Esophagus squamous epithelium (tissue), 5 donors: Measurements from ENCODE around the gene TSEN54. TPM values are rescaled to one million over a fixed set of nuclear protein-coding genes. Genes with fewer than 3 reads are reported as not detected.
A peak's percentile ranks its signal among the peaks of the same experiment; 100 is the strongest.

Experiments used
- DNase-seq: peaks from one replicate; lab custom pipeline; 2025; lab: John Stamatoyannopoulos, UW
- H3K27ac ChIP-seq, 4 donors: fragments of 200-600 bp; sonication (generic); one replicate each; pipeline ENCODE4 v1.5.1; 2016 to 2019; ENCODE audit warnings: mild to moderate bottlenecking in 1 of 4
- H3K27me3 ChIP-seq, 4 donors: fragments of 200-600 bp; sonication (generic); 1 replicate in 3 of 4; 2 replicates in 1 of 4; pipeline versions ENCODE4 v1.5.1 to v1.6.0; 2017 to 2021; ENCODE audit warnings: antibody characterized with exemption in 1 of 4
- H3K36me3 ChIP-seq, 3 donors: fragments of 200-600 bp; sonication (generic); one replicate each; pipeline ENCODE4 v1.5.1; 2016 to 2019
- H3K4me1 ChIP-seq, 3 donors: fragments of 200-600 bp; sonication (generic); one replicate each; pipeline ENCODE4 v1.5.1; 2017 to 2019
- H3K4me3 ChIP-seq, 4 donors: fragments of 200-600 bp; sonication (generic); 1 replicate in 3 of 4; 2 replicates in 1 of 4; pipeline ENCODE4 v1.5.1; 2016 to 2019; ENCODE audit warnings: mild to moderate bottlenecking in 2 of 4, moderate library complexity in 1 of 4
- H3K9me3 ChIP-seq, 3 donors: fragments of 200-600 bp; sonication (generic); one replicate each; pipeline ENCODE4 v1.5.1; 2016 to 2019
- POLR2A ChIP-seq, 4 donors: fragments of 450-650 bp; IDR thresholded peaks; one replicate each; pipeline ENCODE4 v1.6.1; 2017; ENCODE audit warnings: antibody characterized with exemption in 4 of 4, mild to moderate bottlenecking in 4 of 4, moderate library complexity in 3 of 4
- WGBS, 2 donors: methylation state at CpG; one replicate each; pipeline ENCODE4 v1.1.5; 2018; 5-methylcytosine and 5-hydroxymethylcytosine counted together
- intact Hi-C: fragments of 100-400 bp; cut with DNase I; formaldehyde crosslinking; loops from one replicate; pipeline ENCODE4 v1.15.0; 2022
- total RNA-seq, 4 donors: library from RNA; depleted of rRNA; stranded (reverse); fragments of >200 nt; gene quantifications; one replicate each; pipeline ENCODE4 v1.1.0, GENCODE V29; 2016
- TF ChIP-seq, protein P1 (sequence below), 6 experiments: fragments of 450-650 bp in 4 of 6; fragments of 200-600 bp in 2 of 6; sonication (generic) in 2 of 6; IDR thresholded peaks; one replicate each; pipeline ENCODE4 v1.5.1; 2016 to 2019; ENCODE audit warnings: antibody characterized with exemption in 6 of 6, mild to moderate bottlenecking in 4 of 6, moderate library complexity in 4 of 6
- donor health status: DM: yes; HTN: yes; CAD: no.

The TSEN54 gene
- total RNA-seq, 4 donors from 2014 or later: 18.3 to 33.2 (median 23.1) TPM

DNA sequence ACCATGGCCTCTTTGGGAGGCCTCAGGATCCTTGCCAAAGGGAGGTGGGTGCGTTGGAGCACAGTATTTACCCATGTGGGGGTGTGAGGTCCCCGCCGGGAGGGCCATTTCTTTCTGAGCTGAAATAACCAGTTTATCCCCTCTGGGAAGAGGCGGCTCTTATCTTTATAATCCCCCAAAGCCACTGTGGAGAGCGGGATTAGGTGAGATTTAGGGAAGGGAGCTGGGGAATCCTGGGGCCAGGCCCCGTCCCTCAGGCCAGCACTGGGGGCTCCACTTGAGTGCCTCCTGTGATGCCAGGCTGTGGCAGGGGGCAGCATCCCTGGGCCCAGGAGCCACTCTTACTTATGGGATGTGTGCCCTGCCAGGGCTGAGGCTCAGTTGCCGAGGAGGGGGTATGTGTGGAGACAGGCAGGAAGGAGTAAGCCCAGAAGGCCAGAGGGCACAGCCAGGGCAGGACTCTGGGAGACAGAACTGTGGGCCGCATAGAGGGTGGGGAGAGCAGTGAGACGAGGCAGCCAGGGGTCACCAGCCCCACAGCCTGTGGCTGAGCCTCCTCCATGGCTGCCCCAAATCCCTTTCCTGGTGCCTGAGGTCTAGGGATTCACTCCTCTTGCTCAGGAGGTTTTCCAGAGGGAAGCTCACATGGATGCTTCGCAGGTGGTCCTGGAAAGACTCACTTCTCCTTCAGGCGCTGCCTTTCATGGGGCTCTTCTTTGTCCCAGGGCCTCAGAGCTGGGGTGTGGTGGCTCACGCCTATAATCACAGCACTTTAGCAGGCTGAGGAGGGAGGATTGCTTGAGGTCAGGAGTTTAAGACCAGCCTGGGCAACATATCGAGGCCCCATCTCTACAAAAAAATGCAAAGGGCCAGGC, 34.9 kb upstream of the TSEN54 start:
- Histone ChIP-seq H3K4me3 (no peak overlapping the region), H3K4me1 (peaks cover 18 to 34% (median 23%) of the 10 kb centered on the region in 3 donors), H3K27ac (no peak overlapping the region), H3K9me3 (no peaks in the 10 kb centered on the region), H3K36me3 (peaks cover 0 to 36% (median 0%) of the 10 kb centered on the region in 3 donors), H3K27me3 (no peaks in the 10 kb centered on the region)
- intact Hi-C loops: no loop called here
- DNase-seq: no peak
- 47 to 65% methylated on average over 2 to 5 of the region's 13 CpGs for WGBS, 2 donors
- TF ChIP-seq, protein P1, sequence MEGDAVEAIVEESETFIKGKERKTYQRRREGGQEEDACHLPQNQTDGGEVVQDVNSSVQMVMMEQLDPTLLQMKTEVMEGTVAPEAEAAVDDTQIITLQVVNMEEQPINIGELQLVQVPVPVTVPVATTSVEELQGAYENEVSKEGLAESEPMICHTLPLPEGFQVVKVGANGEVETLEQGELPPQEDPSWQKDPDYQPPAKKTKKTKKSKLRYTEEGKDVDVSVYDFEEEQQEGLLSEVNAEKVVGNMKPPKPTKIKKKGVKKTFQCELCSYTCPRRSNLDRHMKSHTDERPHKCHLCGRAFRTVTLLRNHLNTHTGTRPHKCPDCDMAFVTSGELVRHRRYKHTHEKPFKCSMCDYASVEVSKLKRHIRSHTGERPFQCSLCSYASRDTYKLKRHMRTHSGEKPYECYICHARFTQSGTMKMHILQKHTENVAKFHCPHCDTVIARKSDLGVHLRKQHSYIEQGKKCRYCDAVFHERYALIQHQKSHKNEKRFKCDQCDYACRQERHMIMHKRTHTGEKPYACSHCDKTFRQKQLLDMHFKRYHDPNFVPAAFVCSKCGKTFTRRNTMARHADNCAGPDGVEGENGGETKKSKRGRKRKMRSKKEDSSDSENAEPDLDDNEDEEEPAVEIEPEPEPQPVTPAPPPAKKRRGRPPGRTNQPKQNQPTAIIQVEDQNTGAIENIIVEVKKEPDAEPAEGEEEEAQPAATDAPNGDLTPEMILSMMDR (IDR thresholded peaks at IDR 0.05): no peak

DNA sequence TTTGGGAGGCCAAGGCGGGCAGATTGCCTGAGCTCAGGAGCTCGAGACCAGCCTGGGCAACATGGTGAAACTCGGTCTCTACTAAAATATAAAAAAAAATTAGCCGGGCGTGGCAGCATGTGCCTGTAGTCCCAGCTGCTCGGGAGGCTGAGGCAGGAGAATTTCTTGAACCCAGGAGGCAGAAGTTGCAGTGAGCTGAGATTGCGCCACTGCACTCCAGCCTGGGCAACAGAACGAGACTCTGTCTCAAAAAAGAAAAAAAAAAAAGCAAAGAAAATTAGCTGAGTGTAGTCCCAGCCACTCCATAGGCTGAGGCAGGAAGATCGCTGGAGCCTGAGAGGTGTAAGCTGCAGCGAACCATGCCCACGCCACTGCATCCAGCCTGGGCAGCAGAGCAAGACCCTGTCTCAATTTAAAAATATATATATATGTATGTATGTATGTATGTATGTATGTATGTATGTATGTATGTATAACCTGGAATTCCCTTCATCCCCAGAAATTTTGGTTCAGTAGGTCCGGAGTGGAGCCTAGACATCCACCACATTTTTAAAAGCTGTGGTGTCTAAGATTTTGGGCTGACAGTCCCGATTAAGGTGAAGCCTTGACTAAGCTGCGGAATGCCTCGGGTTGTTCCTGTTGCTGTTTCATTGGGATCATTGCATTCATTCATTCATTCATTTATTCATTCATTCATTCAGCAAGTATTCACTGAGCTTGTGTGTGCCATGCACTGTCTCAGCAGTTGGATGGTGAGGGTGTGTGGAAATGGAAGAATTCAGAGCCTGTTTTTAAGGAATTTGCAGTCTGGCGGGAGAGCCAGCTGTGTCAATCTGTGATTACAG, 34.0 kb upstream of the TSEN54 start:
- no peak for TF ChIP-seq POLR2A (IDR thresholded peaks at IDR 0.05)
- TF ChIP-seq, protein P1 (IDR thresholded peaks at IDR 0.05): no peak
- Histone ChIP-seq H3K4me1 (peaks cover 14 to 34% (median 17%) of the 10 kb centered on the region in 3 donors), H3K36me3 (peaks cover 0 to 32% (median 0%) of the 10 kb centered on the region in 3 donors), H3K27me3 (no peaks in the 10 kb centered on the region), H3K4me3 (no peak overlapping the region), H3K9me3 (no peaks in the 10 kb centered on the region), H3K27ac (no peak overlapping the region)
- intact Hi-C loops: no loop called here
- WGBS, 2 donors: 81 to 86% methylated on average over 15 to 16 of the region's 16 CpGs
- no peak for DNase-seq

DNA sequence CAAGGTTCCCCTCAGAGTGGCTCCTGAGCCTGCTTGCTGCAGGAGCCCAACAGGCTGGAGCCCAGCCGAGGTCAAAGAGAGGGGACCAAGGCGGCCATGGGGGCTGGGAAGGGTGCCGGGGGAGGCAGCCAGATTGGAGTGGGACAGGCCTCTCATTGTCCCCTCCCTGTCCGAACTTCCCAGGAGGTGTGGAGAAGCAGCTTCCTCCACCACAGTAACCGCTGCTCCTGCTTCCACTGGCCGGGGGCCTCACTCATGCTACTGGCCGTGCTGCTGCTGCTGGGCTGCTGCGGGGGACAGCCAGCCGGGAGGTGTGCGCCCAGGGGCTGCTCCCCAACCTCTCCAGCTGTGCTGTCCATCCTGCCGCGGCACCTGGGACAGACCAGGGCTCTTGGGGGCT, 30.6 kb upstream of the TSEN54 start:
- DNase-seq: no peak
- no peaks in the 10 kb centered on the region for H3K27me3 ChIP-seq
- intact Hi-C loops: no loop called here
- no peak for TF ChIP-seq POLR2A (IDR thresholded peaks at IDR 0.05)
- WGBS, 2 donors: no CpG with 5 or more reads among the region's 12 CpGs
- H3K9me3 ChIP-seq: no peaks in the 10 kb centered on the region
- no peak overlapping the region for H3K4me3 ChIP-seq
- no peak overlapping the region for H3K27ac ChIP-seq
- peaks cover 0 to 46% (median 0%) of the 10 kb centered on the region in 3 donors for H3K36me3 ChIP-seq
- H3K4me1 ChIP-seq: peaks cover 14 to 46% (median 16%) of the 10 kb centered on the region in 3 donors

DNA sequence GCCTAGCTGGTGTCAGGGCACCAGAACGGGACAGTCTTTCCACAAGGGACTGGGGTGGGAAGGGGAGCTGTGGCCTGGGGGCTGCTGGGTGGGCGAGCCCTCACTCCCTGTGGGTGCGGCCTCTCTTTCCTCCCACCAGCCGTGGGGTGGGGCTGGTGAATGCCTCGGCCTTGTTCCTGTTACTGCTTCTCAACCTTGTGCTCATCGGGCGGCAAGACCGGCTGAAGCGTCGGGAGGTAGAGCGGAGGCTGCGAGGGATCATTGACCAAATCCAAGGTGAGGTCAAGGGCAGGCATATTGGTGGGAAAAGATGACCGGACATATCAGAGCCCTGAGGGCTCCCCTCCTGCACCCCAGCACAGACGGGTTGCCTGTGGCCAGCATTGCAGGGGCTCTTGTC, 30.2 kb upstream of the TSEN54 start:
- Histone ChIP-seq H3K4me1 (peaks cover 11 to 44% (median 14%) of the 10 kb centered on the region in 3 donors), H3K27me3 (no peaks in the 10 kb centered on the region), H3K9me3 (no peaks in the 10 kb centered on the region), H3K4me3 (no peak overlapping the region), H3K36me3 (peaks cover 0 to 51% (median 0%) of the 10 kb centered on the region in 3 donors), H3K27ac (peak overlapping the region in 1 of 4 donors; percentile 23)
- TF ChIP-seq, protein P1 (IDR thresholded peaks at IDR 0.05): no peak
- no peak for TF ChIP-seq POLR2A (IDR thresholded peaks at IDR 0.05)
- WGBS, 2 donors: 94% methylated on average over 7 of the region's 14 CpGs; no CpG with 5 or more reads in 1 of the 2 donors
- intact Hi-C loops: no loop called here
- no peak for DNase-seq

DNA sequence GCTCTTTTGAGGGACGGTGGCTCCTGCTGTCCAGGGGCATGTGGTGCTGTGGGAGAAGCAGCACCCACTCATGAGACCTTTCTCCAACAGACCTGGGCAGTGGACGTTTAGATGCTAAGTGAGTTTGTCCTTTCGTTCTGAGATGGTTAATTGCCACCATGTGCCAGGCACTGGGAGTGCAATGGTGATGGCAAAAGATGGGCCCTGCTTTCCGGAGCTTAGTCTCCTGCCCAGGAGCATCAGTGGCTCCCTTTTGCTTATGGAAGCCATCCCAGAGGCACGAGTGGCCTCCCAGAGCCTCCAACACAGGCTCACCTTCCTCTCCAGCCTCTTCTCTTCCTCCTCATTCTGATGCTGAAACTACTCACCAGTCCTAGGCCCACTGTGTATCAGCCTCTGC, 29.4 kb upstream of the TSEN54 start:
- H3K36me3 ChIP-seq: peaks cover 0 to 59% (median 6%) of the 10 kb centered on the region in 3 donors
- no peak for DNase-seq
- H3K4me1 ChIP-seq: peaks cover 4 to 37% (median 8%) of the 10 kb centered on the region in 3 donors
- peak overlapping the region; percentile 9 to 56 (median 38) for H3K27ac ChIP-seq
- intact Hi-C loops: no loop called here
- WGBS, 2 donors: 82 to 83% methylated on average over 3 to 4 of the region's 5 CpGs
- H3K9me3 ChIP-seq: no peaks in the 10 kb centered on the region
- H3K27me3 ChIP-seq: no peaks in the 10 kb centered on the region
- no peak overlapping the region for H3K4me3 ChIP-seq
- TF ChIP-seq, protein P1 (IDR thresholded peaks at IDR 0.05): no peak
- TF ChIP-seq POLR2A (IDR thresholded peaks at IDR 0.05): no peak
